HG03060 (cell line): ENCODE measurements around the gene CCL4.
"Not testable (repeated sequence)": the region's sequence is repeated elsewhere in the genome, so short reads cannot be mapped to it uniquely, and the experiment has no call there.

ENCODE experiments used
- ATAC-seq: cut with Tn5 transposase; IDR thresholded peaks from one replicate; pipeline ENCODE4 v1.9.1; 2021; ENCODE audit warnings: low read depth, moderate number of reproducible peaks; ENCODE audit not compliant: unreplicated experiment

The CCL4 gene

DNA sequence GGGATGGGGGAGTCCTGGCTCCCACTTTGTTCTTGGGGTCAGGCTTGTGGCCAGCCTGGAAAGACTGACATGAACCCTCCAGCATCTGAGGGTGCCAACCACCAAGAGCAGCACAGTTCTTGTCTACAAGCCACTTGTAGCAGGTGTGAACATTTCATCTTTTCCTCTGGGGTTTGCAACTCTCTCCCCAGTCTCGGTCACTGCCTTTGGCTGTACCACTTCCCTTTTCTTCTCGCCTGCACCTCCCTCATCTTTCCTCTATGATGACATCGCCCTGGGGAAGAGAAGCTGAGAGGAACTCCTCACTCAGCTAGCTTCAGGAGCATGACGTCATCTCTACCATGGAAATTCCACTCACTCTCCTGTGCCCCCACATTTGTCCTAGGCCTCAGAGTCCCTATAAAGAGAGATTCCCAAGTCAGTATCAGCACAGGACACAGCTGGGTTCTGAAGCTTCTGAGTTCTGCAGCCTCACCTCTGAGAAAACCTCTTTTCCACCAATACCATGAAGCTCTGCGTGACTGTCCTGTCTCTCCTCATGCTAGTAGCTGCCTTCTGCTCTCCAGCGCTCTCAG lies at the start of gene CCL4:
TSS of gene CCL4 (plus strand) at position 427 of the 575 bp plus-strand sequence. CDS start at position 506, 79 bp downstream.
- ATAC-seq, result peak; percentile 73

DNA sequence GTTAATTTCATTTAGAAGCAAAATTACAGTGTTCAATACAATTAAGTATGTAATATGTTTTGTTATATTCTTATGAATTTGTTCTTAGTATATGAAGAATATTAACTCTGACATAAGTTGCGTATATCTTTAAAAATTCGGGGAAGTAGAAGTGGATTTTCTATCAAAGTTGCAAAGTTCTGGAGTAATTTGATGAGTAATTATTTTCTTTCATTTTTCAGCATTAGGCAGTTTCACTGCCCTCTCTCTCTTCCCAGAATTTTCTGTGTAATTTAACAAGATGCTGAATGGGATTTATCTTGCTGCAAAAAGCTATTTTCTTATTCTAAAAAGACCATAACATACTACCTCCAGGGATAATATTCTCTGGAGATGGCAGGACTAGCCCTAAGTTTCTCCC lies 48.5 kb upstream of the CCL4 start:
- ATAC-seq, result no peak

DNA sequence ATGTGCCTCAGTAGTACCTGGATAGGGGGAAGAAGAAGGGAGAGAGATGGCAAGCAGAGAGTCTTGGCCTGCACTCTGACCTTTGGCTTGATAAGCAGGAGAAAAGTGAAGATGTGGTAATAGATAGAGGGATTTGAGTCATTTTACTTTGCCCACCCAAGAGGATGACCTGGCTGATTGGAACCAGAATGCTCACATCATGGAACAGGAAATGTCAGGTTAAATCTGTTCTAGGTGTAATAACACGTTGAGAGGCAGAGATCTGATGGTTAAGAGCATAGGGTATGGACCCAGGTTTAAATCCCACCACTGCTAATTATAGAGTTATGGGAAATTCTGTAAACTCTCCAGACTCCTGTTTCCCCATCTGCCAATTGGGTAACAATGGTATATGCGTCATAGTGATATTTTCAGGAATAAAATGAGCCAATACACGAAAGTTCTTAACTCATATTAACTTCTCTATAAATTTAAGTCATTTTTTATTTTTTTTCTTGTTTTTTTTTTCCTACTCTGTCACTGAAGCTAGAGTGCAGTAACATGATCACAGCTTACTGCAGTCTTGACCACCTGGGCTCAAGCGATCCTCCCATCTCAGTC lies 47.6 kb upstream of the CCL4 start:
- no peak for ATAC-seq

DNA sequence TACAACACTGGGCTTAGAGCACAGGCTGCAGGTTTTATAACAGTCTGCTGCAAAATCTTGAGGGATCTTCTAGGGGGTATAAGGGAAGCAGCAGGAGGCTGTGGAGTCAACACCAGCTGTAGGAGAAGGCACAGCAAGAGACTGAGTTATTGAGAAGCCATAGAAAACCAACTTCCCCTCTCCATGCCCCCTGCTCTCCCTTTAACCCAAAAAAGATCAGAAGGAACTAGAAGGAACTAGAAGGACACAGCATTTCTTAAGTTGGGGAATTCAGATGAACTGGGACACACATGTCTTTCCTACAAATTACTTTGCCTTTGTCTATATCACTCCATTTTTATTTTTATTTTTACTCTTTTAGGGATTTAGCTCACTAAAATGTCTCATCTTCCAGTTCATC lies 45.7 kb upstream of the CCL4 start:
- no peak for ATAC-seq

DNA sequence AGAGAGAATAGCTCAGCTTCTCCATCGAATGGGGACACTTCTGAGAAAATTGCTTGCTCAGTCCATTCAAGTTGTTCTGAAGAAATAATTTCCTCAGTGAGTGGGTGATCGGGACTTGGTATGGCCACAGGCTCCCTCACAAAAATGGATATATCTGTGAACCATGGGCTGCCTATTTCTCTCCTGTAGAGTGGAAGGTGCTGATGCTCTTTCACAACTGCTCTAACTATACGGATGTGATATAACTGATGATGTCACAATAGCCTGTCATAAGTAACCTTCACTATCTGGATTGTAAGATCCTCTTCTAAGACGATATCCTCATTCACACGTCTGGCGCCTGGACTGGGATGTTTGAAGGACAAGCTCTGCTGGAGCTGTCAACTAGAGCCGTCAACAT lies 44.2 kb upstream of the CCL4 start:
- no peak for ATAC-seq

DNA sequence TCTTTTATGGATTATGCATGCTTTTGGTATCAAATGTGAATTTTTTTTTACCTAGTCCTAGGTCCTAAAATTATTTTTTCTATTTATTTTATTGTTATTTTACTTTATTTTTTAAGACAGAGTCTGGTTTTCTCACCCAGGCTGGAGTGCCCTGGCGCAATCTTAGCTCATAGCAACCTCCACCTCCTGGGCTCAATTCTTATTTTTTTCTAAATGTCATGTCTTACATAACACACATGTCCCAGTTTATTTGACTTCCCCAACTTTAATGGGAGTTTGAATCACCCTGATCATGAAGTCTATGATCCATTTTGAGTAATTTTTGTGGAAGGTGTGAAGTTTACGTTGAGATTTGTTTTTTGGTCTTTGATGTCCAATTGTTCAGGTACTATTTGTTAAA lies 42.8 kb upstream of the CCL4 start:
- ATAC-seq, result no peak

DNA sequence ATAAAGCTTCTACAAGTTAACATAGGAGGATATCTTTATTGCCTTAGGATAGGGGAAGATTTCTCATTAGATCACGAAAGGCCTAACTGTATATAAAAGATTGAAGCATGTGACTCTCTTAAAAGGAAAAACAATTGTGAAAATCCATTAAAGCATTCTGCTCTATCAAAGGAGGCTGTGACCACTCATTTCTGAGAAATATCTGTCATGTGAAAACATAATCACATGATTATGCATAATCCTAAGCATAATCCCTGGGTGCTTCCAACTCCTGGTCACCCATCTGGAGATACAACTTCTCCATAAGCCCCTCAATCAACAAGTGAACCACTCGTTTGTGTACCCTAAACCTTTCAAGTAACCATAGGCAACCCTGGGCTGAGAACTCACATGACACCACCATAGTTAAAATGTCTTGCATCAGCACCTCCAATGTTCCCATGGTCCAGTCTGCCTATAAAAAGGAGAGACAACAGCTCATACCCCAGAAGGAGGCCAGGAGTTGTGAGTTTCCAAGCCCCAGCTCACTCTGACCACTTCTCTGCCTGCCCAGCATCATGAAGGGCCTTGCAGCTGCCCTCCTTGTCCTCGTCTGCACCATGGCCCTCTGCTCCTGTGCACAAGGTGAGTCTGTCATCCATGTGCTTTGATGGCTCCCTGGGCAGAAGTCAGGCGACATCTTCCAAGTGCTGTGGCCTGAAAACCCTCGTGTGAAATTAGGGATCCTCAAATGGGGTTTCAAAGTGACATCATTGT lies 39.7 kb upstream of the CCL4 start, which contains the start of gene CCL18:
TSS of gene CCL18 (plus strand) at position 487 of the 756 bp plus-strand sequence. CDS start at position 558, 71 bp downstream.
- no peak for ATAC-seq

DNA sequence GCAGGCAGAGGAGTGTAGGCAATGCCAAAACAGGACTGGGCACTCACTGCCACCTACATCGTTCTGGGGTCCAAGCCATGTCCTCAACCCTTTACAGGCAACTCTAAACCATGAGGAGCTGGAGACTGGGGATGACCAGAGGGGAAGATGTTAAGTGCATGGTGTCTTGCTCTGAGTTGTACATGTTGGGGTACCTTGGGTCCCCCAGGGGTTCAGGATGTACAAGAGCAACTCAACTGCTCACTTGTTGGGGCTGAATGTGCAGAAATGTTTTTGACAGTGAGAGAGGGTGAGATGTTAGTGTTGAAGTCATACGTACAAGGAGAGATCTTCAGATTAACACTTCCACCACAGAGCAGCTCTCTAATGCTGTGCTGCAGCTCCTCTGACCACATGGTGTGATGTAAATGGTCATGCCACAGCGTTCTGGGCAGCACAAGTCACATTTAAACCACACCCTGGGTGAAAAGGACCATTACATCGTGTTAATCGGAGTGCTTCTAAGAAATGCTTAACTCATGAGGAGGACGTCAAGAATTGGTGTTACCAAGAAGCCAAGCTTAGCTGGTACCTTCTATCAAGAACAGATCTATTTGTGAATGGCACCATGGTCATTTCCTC lies 37.2 kb upstream of the CCL4 start:
- ATAC-seq, result no peak

DNA sequence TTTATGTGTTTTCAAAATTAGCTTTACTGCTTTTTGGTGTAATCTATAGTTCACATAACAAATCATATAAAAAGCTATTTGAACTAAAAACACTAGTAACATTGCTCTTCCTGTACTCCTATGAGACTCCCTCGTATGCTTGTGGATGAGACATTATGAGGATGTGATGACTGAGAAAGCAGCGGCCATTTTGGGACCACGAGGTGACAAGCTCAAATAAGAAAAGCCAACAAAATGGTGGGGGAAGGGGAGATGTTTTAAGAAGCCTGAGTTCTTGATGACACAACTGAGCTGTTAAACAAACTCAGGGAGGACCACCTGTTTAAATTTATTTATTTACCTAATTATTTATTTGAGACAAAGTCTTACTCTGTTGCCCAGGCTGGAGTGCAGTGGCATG lies 35.1 kb upstream of the CCL4 start:
- no peak for ATAC-seq

DNA sequence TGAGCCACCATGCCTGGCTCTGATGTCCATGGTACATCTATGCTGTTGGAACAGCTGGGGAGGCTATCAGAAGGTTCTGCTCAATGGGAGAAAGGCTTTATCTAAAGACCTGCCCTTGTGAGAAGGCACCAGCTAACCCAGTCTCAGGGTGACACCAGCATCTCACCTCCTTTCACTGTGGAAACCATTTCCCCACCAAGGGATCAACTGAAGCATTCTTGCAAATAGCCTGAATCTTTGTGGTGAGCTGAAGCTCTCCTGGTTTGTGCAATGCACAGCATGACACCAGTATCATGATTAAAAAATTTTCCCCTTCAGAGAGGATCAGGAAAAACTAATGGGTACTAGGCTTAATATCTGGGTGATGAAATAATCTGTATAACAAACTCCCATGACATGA lies 34.5 kb upstream of the CCL4 start:
- no peak for ATAC-seq

DNA sequence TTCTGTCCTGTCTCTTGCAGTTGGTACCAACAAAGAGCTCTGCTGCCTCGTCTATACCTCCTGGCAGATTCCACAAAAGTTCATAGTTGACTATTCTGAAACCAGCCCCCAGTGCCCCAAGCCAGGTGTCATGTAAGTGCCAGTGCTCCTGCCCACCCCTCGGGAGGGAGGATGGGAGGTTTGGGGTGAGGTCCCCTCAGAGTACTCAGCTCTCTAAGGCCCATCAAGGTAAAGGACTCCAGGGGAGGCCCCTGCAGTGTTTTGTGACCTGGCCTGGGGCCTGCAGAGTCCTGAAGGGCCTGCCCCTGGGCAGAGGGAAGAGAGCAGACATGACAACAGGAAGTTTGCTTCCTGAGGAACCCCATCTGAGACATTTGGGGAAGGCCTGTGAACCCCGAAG lies 33.2 kb upstream of the CCL4 start:
- no peak for ATAC-seq

DNA sequence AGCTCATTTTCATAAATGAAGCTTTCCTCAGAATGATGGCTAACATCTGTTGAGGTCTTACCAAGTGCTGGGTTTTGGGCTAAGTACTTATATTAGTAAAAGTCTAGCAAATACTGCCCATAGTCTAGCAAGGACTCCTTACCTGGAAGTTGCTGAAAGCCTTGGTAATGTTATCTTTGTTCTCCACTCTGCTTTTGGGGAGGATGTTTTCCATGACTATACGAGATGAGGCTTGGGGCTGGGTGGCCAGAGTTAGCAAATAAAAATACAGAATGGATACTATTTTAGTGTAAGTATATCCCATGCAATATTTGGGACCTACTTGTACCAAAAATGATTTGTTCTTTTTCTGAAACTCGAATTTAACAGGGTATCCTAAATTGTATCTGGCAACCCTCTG lies 31.9 kb upstream of the CCL4 start:
- no peak for ATAC-seq

DNA sequence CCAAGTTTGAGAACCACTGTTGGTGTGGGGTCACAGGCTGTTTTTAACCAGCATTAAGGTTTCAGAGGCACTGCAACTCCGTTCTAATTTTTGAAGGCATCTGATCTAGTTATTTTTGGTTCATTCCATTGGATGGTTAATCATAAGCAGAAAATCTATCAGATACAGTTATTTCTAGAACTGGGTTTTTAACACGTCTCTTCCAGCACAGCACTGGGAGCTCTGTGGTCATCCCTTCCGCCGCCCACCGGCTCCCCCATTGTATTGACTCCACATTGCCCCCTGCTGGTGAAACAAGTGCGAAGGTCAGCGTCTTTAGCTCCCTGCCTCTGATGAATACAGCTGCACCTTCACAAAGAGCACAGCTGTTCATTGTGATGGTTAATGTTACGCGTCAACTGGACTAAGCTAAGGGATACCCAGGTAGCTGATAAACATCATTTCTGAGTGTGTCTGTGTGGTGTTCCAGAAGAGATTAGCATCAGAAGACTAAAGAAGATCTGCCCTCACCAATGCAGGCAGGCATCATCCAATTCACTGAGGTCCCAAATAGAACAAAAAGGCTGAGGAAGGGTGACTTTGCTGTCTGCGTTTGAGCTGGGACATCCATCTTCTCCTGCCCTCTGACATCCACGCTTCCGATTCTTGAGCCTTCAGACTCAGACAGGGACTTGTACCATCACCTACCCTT lies 31.1 kb upstream of the CCL4 start:
- ATAC-seq, result no peak

DNA sequence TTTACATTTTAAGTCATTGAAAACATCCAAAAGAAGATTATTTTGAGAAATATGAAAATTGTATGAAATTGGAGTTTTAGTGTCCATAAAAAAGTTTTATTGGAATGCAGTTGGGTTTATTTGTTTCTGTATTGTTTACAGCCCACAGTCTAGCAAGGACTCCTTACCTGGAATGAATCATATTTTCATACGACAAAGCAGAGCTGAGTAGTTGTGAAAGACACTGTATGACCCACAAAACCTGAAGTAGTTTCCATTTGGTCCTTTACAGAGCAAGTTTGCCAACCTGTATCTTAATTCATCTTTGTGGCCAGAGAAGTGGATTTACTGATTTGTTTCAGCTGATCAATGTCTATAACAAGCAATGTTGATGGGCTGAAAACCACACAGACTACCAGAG lies 29.3 kb upstream of the CCL4 start:
- no peak for ATAC-seq

DNA sequence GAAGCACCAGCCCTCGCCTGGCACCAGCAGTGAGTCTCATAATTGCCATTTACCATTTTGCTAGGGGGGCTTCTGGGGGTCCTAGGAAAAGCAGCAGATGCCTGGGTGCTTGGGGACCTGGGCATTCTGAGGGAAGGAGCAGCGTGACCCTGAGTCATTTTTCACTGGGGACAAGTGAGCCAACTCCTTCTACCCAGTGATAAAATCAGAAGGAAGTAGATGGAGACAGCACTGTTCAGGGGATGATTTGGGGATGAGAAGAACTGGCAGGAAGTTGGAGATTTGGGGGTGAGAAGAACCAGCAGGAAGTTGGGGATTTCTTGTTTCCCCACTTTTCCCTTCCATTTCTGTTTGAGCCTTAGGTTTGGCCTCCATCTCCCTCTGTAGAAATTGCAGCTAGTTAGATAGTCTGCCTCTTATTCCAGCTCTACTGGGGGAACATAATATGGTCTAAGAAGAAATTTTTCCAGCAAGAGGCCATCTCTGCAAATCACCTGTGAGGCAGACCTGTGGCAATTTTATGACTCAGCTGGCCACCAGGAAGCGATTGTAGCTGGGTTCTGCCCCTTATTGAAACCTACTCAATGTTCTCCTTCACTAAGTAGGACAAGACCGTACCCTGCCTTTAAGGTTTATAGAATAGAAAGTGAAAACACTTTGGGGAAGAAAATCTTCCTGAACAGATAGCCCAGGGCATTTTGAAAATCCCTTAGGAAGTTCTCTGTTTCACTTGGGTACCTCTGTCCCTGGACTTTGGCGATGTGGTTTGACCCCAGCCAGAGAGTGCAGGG lies 21.8 kb upstream of the CCL4 start:
- ATAC-seq, result not testable (repeated sequence)

DNA sequence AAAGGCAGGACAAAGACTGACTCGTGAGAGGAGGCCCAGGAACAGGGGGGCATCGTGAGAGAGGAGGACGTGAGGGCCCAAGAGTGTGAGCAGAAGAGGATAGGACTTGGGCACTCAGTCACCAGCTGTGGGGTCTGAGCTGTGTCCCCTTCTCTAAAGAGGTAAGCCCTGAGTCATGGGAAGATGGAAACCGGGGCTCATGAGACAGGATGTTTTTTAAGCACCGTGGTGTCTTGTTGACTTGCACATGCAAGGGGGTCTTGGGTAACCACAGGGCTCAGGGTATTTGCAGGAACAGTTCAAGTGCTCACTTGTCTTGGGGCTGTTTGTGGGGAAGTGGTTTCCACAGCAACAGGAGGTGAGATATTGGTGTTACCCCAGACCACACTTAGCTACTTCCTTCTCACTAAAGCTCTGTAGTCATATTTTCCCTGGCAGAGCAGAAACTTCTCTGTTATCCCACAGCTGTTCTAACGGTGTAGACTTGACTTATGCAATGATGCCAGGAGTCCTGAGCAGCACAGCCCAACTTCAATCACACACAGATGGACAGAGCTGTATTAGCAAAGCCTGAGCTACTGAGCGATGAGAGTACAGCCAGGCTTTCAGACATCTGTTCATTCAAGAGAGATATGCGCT lies 21.0 kb upstream of the CCL4 start:
- ATAC-seq, result not testable (repeated sequence)

DNA sequence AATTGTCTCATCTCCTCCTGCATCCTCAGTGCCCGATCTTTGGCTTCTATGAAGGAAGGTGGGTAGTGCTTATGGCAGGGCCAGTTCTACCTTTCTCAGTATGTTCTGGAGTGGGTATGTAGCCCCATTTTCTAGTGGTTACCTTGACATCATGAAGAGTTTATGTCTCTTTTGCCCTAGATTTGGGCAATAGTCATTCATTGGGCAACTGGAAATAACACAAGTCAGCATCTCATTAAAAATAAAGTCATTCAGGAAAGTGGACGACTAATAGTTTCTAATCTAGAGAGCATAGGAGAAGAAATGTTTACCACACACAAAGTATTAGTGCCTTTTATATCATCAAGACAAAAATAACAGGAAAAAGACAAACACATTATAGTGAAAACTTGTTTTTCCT lies 19.9 kb upstream of the CCL4 start:
- not testable (repeated sequence) for ATAC-seq

DNA sequence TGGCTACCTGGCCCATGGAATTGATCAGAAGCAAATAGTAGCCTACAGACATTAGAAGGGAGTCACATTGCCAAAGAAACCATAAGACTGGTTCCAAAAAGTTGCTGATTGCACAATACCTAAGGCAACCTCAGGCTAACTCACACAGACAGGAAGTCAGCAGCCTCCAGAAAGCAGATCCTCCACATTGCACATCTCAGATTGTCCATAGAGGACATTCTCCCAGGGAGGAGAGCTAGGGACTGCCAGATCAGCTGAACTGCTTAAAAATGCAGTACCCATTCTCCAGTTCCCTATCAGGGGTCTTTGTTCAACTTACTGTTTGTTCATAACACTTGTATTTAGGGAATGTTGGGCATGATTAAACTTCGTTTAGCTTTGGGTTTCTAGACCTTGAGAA lies 17.9 kb upstream of the CCL4 start:
- no peak for ATAC-seq

DNA sequence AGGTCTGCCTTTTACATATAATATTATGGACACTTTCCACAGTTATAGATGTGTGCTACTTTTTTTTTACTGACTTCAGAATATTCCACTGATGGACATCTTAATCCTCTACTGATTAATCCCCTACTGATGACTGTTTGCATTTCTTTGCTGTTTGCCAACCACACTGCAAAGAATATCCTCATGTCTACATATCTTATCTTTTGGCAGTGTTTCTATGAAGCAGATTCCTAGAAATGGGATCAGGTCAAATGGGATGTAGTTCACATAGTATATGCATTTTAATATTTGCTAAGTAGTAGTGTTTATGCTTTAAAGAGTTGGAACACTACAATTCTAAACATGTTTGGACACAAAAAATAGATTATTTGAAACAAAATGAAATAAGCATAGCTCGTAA lies 16.8 kb upstream of the CCL4 start:
- no peak for ATAC-seq

DNA sequence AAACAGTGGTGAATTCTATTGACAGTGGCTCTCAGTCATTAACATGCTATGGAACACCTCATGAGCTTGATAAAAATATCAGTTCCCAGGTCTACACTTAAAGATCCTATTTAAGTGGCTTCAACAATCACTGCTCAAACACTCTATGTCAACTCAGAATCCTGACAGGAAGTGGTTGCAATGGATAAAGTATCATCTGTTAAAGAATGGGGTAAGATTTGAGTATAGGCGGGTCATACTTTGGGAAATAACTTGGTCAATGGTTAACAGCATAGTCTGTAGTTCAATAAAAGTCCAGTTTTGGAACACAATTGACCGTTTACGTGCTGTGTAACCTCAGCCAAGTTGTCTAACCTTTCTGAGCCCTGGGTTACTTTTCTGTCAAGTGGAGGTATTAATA lies 16.2 kb upstream of the CCL4 start:
- ATAC-seq, result not testable (repeated sequence)
